ENCODE measurements around the gene ZNF511. TPM values are rescaled to one million over a fixed set of nuclear protein-coding genes. Genes with fewer than 3 reads are reported as not detected.

Gene ZNF511
- total RNA-seq, 1 donor = 24.6 TPM

DNA sequence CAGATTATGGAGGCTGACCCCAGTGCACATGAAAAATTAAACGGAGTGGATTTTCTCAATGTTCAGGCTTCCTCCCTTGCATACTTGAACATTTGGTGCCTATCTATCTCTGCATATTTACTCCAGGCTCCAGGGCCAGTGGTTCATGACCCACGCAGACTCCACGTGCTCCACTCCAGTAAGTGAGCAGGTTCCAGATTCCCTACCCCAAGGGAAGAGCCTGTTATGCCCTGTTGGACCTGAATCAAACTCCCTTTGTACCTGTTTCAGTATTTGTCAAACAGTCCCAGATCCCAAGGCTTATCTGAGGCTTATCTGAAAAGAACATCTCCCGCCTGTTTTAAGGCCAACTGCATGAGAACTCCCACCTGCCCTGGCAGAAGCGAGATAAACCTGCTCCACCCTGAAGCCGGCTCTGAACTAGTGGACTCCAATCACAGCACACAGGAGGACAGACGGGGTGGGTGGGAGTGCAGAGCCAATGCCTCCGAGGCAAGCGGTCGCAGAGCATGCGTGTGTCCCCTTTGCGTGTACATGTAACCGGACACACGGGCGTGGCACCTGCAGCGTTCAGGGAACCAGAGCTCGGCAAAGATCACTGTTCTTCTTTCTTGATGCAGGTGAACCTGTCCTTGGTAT lies 51.4 kb downstream of the ZNF511 start:
- Histone ChIP-seq H3K4me2 (ENCODE audit: insufficient read depth, low read length) (no peak overlapping the region), H3K9me3 (ENCODE audit: low read depth, low read length) (no peaks in the 10 kb centered on the region), H3K4me3 (ENCODE audit: insufficient read depth, low read length) (no peak overlapping the region), H4K20me1 (ENCODE audit: insufficient read depth, low read length) (no peaks in the 10 kb centered on the region), H2AFZ (ENCODE audit: low read length) (no peak overlapping the region), H3K79me2 (ENCODE audit: insufficient read depth, low read length) (no peaks in the 10 kb centered on the region), H3K4me1 (ENCODE audit: insufficient read depth, low read length) (no peaks in the 10 kb centered on the region), H3K36me3 (ENCODE audit: insufficient read depth, low read length) (peaks cover 17% of the 10 kb centered on the region), H3K27me3 (ENCODE audit: insufficient read depth, low read length) (no peaks in the 10 kb centered on the region), H3K27ac (ENCODE audit: low read depth, low read length) (no peak overlapping the region)
- DNase-seq (ENCODE audit: insufficient read length, low spot score, missing footprints) = peak; percentile 81
- TF ChIP-seq, protein P1, sequence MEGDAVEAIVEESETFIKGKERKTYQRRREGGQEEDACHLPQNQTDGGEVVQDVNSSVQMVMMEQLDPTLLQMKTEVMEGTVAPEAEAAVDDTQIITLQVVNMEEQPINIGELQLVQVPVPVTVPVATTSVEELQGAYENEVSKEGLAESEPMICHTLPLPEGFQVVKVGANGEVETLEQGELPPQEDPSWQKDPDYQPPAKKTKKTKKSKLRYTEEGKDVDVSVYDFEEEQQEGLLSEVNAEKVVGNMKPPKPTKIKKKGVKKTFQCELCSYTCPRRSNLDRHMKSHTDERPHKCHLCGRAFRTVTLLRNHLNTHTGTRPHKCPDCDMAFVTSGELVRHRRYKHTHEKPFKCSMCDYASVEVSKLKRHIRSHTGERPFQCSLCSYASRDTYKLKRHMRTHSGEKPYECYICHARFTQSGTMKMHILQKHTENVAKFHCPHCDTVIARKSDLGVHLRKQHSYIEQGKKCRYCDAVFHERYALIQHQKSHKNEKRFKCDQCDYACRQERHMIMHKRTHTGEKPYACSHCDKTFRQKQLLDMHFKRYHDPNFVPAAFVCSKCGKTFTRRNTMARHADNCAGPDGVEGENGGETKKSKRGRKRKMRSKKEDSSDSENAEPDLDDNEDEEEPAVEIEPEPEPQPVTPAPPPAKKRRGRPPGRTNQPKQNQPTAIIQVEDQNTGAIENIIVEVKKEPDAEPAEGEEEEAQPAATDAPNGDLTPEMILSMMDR (IDR thresholded peaks at IDR 0.05; ENCODE audit: extremely low read depth, low read depth, low read length) = no peak

DNA sequence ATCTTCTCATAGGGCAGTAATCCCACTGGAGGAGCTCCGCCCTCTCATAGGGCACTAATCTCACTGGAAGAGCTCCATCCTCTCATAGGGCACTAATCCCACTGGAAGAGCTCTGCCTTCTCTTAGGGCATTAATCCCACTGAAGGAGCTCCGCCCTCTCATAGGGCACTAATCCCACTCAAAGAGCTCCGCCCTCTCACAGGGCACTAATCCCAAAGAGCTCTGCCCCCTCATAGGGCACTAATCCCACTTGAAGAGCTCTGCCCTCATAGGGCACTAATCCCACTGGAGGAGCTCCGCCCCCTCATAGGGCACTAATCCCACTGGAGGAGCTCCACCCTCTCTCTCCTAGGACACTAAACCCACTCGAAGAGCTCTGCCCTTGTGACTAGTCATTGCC lies 52.5 kb downstream of the ZNF511 start:
- H3K9me3 ChIP-seq (ENCODE audit: low read depth, low read length) = no peaks in the 10 kb centered on the region
- TF ChIP-seq, protein P1 (IDR thresholded peaks at IDR 0.05; ENCODE audit: extremely low read depth, low read depth, low read length) = no peak

DNA sequence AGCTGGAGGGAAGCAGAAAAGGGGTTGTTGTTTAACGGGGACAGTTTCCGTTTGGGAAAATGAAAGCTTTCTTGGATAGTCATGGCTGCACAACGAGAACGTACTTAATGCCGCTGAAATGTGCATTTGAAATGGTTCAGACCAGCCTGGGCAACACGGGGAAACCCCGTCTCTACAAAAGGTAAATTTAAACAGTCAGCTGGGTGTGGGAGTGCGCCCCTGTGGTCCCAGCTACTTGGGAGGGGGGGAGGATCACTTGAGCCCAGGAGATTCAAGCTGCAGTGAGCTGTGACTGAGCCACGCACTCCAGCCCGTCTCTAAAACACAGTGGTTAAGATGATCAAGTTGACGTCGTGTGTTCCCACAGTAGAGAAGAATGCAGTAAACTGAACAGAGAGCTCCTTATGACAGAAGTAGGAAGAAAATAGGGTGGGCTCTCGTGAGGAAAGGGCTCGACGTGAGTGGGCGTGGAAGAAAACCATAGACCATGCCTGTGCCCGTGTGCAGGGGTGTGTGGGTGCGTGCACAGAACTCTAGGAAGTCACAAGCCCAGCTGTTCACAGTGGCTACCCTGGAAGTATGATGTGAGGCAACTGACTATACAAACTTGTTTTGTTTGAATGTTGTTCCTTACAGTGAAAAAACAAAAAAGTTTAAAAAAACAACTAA lies 53.2 kb downstream of the ZNF511 start:
- Histone ChIP-seq H3K27ac (ENCODE audit: low read depth, low read length) (no peak overlapping the region), H3K4me1 (ENCODE audit: insufficient read depth, low read length) (no peaks in the 10 kb centered on the region), H3K9me3 (ENCODE audit: low read depth, low read length) (no peaks in the 10 kb centered on the region), H3K79me2 (ENCODE audit: insufficient read depth, low read length) (no peaks in the 10 kb centered on the region), H3K4me3 (ENCODE audit: insufficient read depth, low read length) (no peak overlapping the region), H3K4me2 (ENCODE audit: insufficient read depth, low read length) (no peak overlapping the region), H3K27me3 (ENCODE audit: insufficient read depth, low read length) (no peaks in the 10 kb centered on the region), H2AFZ (ENCODE audit: low read length) (no peak overlapping the region), H4K20me1 (ENCODE audit: insufficient read depth, low read length) (no peaks in the 10 kb centered on the region), H3K36me3 (ENCODE audit: insufficient read depth, low read length) (peaks cover 33% of the 10 kb centered on the region)
- DNase-seq (ENCODE audit: insufficient read length, low spot score, missing footprints) = no peak
- TF ChIP-seq, protein P1 (IDR thresholded peaks at IDR 0.05; ENCODE audit: extremely low read depth, low read depth, low read length) = no peak

More for the DNA sequence above, 52.5 kb downstream of the ZNF511 start:
- Histone ChIP-seq H4K20me1 (ENCODE audit: insufficient read depth, low read length) (no peaks in the 10 kb centered on the region), H3K27me3 (ENCODE audit: insufficient read depth, low read length) (no peaks in the 10 kb centered on the region), H3K4me2 (ENCODE audit: insufficient read depth, low read length) (no peak overlapping the region), H3K36me3 (ENCODE audit: insufficient read depth, low read length) (peaks cover 28% of the 10 kb centered on the region), H3K4me3 (ENCODE audit: insufficient read depth, low read length) (no peak overlapping the region), H3K79me2 (ENCODE audit: insufficient read depth, low read length) (no peaks in the 10 kb centered on the region), H3K27ac (ENCODE audit: low read depth, low read length) (no peak overlapping the region), H3K4me1 (ENCODE audit: insufficient read depth, low read length) (no peaks in the 10 kb centered on the region), H2AFZ (ENCODE audit: low read length) (no peak overlapping the region)
- no peak for DNase-seq (ENCODE audit: insufficient read length, low spot score, missing footprints)

Small RNAs within 50 kb of the gene (small RNA-seq; reads per million reads assigned to genes)
- not detected for gene BANF1P2

Other genes with a start within 250 kb of the ZNF511 start
- not detected in 2 replicates for gene ADGRA1, start 221.0 kb upstream of the ZNF511 start, total RNA-seq
- gene KNDC1, start 148.7 kb upstream of the ZNF511 start, total RNA-seq = under 0.01 TPM in 1 of 2 replicates, not detected in the other
- not detected in 2 replicates for gene UTF1, start 78.7 kb upstream of the ZNF511 start, total RNA-seq
- not detected in 2 replicates for gene VENTX, start 71.1 kb upstream of the ZNF511 start, total RNA-seq
- 1.2 and 2.2 TPM in 2 replicates for gene ADAM8, start 32.0 kb upstream of the ZNF511 start, total RNA-seq
- 60.8 and 63.6 TPM in 2 replicates for gene TUBGCP2, start within 50 bp of the ZNF511 start, total RNA-seq
- not detected in 2 replicates for gene CALY, start 28.0 kb downstream of the ZNF511 start, total RNA-seq
- gene PRAP1, start 38.5 kb downstream of the ZNF511 start, total RNA-seq = not detected in 2 replicates
- 5.1 and 6.5 TPM in 2 replicates for gene FUOM, start 49.1 kb downstream of the ZNF511 start, total RNA-seq
- gene ECHS1, start 64.4 kb downstream of the ZNF511 start, total RNA-seq = 55.4 and 56.1 TPM in 2 replicates
- 5.9 and 7.6 TPM in 2 replicates for gene PAOX, start 70.3 kb downstream of the ZNF511 start, total RNA-seq
- 28.3 and 31.5 TPM in 2 replicates for gene MTG1, start 85.2 kb downstream of the ZNF511 start, total RNA-seq
- gene SPRN, start 115.7 kb downstream of the ZNF511 start, total RNA-seq = under 0.01 TPM in 2 replicates
- gene SCART1, start 145.0 kb downstream of the ZNF511 start, total RNA-seq = 5.1 and 5.6 TPM in 2 replicates
- 1.5 and 1.8 TPM in 2 replicates for gene CYP2E1, start 218.4 kb downstream of the ZNF511 start, total RNA-seq

Measured in osteoblast (primary cell).